ENCODE data around the gene CYB561D2.

GRCh38 chr3:50395070-50395860 lies 44.6 kb downstream of the CYB561D2 start:
- TF ChIP-seq, protein P1, sequence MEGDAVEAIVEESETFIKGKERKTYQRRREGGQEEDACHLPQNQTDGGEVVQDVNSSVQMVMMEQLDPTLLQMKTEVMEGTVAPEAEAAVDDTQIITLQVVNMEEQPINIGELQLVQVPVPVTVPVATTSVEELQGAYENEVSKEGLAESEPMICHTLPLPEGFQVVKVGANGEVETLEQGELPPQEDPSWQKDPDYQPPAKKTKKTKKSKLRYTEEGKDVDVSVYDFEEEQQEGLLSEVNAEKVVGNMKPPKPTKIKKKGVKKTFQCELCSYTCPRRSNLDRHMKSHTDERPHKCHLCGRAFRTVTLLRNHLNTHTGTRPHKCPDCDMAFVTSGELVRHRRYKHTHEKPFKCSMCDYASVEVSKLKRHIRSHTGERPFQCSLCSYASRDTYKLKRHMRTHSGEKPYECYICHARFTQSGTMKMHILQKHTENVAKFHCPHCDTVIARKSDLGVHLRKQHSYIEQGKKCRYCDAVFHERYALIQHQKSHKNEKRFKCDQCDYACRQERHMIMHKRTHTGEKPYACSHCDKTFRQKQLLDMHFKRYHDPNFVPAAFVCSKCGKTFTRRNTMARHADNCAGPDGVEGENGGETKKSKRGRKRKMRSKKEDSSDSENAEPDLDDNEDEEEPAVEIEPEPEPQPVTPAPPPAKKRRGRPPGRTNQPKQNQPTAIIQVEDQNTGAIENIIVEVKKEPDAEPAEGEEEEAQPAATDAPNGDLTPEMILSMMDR (conservative IDR thresholded peaks at IDR 0.05; ENCODE audit: low read length) = no peak
- no peak for TF ChIP-seq EZH2phosphoT487 (IDR thresholded peaks at IDR 0.05; ENCODE audit: borderline replicate concordance, low read depth, low read length)
